A673 (cell line): ENCODE results near the gene IL10RB. TPM values are rescaled to one million over a fixed set of nuclear protein-coding genes. Genes with fewer than 3 reads are reported as not detected.

Experiments used
- BruUV-seq: library from RNA; stranded (reverse); fragments of 400-500 nt; replicated peaks from 2 replicates; lab custom pipeline; 2021; lab: Mats Ljungman, UMichigan
- CTCF ChIA-PET: fragments of 300-600 bp; sonication (Branson Sonifier 250); formaldehyde crosslinking; loops from one replicate; lab custom pipeline; 2022; ENCODE audit warnings: antibody characterized with exemption; lab: Charles Lee
- POLR2A ChIA-PET: fragments of 300-600 bp; sonication (Branson Sonifier 250); formaldehyde crosslinking; loops from one replicate; lab custom pipeline; 2022; ENCODE audit warnings: antibody characterized with exemption; ENCODE audit not compliant: low non-redundant PET; lab: Charles Lee
- DNase-seq: peaks from one replicate; pipeline ENCODE4 v3.0.0-alpha.2; 2015; ENCODE audit warnings: low spot score
- H3K27ac ChIP-seq: fragments of 200-600 bp; sonication (generic); 2 replicates; pipeline ENCODE4 v1.5.1; 2016; ENCODE audit warnings: mixed run types, low read depth, mild to moderate bottlenecking, mixed read lengths, antibody characterized with exemption, low read length; ENCODE audit not compliant: poor library complexity, severe bottlenecking
- H3K27me3 ChIP-seq: fragments of 200-600 bp; sonication (generic); replicated peaks from 2 replicates; pipeline ENCODE4 v1.6.1; 2017; ENCODE audit warnings: mixed run types, low read depth, mild to moderate bottlenecking, mixed read lengths, antibody characterized with exemption, low read length; ENCODE audit not compliant: insufficient read depth, poor library complexity
- H3K36me3 ChIP-seq: fragments of 200-600 bp; sonication (generic); 2 replicates; pipeline ENCODE4 v1.6.1; 2016; ENCODE audit warnings: mixed run types, mild to moderate bottlenecking, mixed read lengths, antibody characterized with exemption, low read length; ENCODE audit not compliant: insufficient read depth, poor library complexity, severe bottlenecking
- H3K4me1 ChIP-seq: fragments of 200-600 bp; sonication (generic); 2 replicates; pipeline ENCODE4 v1.6.1; 2017; ENCODE audit warnings: mixed run types, mild to moderate bottlenecking, mixed read lengths, antibody characterized with exemption, low read length; ENCODE audit not compliant: insufficient read depth, poor library complexity, severe bottlenecking
- H3K4me3 ChIP-seq: fragments of 200-600 bp; sonication (generic); 2 replicates; pipeline ENCODE4 v1.5.1; 2016; ENCODE audit warnings: low read depth, mixed run types, mild to moderate bottlenecking, mixed read lengths, low read length; ENCODE audit not compliant: poor library complexity, severe bottlenecking
- H3K9me3 ChIP-seq: fragments of 200-600 bp; sonication (generic); 2 replicates; pipeline ENCODE4 v1.6.1; 2016; ENCODE audit warnings: mixed run types, low read depth, mild to moderate bottlenecking, mixed read lengths, antibody characterized with exemption, low read length; ENCODE audit not compliant: poor library complexity, severe bottlenecking
- EZH2 ChIP-seq: fragments of 200-600 bp; sonication (generic); IDR thresholded peaks from 2 replicates; pipeline ENCODE4 v1.6.1; 2017; ENCODE audit warnings: borderline replicate concordance, low read depth, mild to moderate bottlenecking, mixed read lengths, antibody characterized with exemption, low read length; ENCODE audit not compliant: poor library complexity, severe bottlenecking
- intact Hi-C: fragments of 100-400 bp; cut with micrococcal nuclease; formaldehyde crosslinking; loops from one replicate; pipeline ENCODE4 v1.10.0; 2022; ENCODE audit not compliant: unreplicated experiment
- total RNA-seq: library from RNA; stranded (reverse); gene quantifications from 2 replicates; pipeline ENCODE4 v1.2.3, GENCODE V29; 2021
- TF ChIP-seq, protein P1 (sequence below): fragments of 300-800, 200-600 bp; sonication (generic); conservative IDR thresholded peaks from 2 replicates; pipeline ENCODE4 v1.5.1; 2017; ENCODE audit warnings: low read depth, mild to moderate bottlenecking, antibody characterized with exemption, low read length, moderate library complexity, mixed read lengths

The IL10RB gene
- total RNA-seq, 1 experiment from 2014 or later = 11.1 TPM

DNA sequence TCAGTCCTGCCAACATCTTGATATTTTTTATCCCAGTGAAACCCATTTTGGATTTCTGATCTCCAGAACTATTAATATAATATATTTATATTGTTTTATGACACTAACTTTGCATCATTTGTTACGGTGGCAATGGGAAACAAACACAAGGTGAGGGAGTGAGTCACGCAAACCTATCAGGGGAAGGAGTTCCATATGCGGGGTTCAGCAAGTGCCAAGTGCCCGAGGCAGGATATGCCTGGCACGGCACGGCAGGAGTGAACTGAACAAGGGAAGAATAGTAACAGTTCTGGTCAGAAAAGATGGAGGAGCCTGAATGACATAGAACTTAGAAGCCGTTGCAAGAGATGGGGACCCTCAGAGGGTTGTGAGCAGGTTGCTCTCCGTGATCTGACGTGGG, 7.7 kb upstream of the IL10RB start:
- ChIA-PET POLR2A (no interaction called here), CTCF (no interaction called here)
- no peaks in the 10 kb centered on the region for H3K9me3 ChIP-seq
- H3K4me3 ChIP-seq = no peak overlapping the region
- intact Hi-C loops = no loop called here
- no peak for TF ChIP-seq EZH2
- TF ChIP-seq, protein P1, sequence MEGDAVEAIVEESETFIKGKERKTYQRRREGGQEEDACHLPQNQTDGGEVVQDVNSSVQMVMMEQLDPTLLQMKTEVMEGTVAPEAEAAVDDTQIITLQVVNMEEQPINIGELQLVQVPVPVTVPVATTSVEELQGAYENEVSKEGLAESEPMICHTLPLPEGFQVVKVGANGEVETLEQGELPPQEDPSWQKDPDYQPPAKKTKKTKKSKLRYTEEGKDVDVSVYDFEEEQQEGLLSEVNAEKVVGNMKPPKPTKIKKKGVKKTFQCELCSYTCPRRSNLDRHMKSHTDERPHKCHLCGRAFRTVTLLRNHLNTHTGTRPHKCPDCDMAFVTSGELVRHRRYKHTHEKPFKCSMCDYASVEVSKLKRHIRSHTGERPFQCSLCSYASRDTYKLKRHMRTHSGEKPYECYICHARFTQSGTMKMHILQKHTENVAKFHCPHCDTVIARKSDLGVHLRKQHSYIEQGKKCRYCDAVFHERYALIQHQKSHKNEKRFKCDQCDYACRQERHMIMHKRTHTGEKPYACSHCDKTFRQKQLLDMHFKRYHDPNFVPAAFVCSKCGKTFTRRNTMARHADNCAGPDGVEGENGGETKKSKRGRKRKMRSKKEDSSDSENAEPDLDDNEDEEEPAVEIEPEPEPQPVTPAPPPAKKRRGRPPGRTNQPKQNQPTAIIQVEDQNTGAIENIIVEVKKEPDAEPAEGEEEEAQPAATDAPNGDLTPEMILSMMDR = no peak
- peaks cover 32% of the 10 kb centered on the region for H3K36me3 ChIP-seq
- no peaks in the 10 kb centered on the region for H3K27me3 ChIP-seq
- no TSS peak for BruUV-seq
- no peak for DNase-seq
- no peak overlapping the region for H3K27ac ChIP-seq
- no peaks in the 10 kb centered on the region for H3K4me1 ChIP-seq

DNA sequence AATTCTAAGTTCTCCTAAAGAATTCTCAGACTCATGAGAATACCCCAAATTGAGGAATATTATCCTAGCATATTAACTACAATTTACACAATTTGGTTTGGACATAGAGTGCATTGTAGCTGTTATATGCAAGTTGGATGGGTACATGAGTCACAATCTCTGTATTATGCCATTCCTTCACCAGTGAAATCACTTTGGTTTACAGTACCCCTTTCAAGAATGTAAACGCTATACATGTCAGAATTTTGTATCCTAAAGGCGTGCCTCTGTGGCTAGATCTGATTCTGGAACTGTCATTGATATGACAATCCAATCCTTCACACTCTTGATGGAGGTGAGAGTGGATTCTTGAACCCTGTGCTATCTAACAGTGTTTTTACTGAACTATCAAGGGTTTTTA, 6.7 kb upstream of the IL10RB start:
- Histone ChIP-seq H3K27me3 (no peaks in the 10 kb centered on the region), H3K9me3 (no peaks in the 10 kb centered on the region), H3K36me3 (peaks cover 27% of the 10 kb centered on the region), H3K27ac (no peak overlapping the region), H3K4me1 (no peaks in the 10 kb centered on the region), H3K4me3 (no peak overlapping the region)
- no TSS peak for BruUV-seq
- ChIA-PET CTCF (no interaction called here), POLR2A (no interaction called here)
- DNase-seq = no peak
- TF ChIP-seq, protein P1 = no peak
- TF ChIP-seq EZH2 = no peak
- intact Hi-C loops = no loop called here

DNA sequence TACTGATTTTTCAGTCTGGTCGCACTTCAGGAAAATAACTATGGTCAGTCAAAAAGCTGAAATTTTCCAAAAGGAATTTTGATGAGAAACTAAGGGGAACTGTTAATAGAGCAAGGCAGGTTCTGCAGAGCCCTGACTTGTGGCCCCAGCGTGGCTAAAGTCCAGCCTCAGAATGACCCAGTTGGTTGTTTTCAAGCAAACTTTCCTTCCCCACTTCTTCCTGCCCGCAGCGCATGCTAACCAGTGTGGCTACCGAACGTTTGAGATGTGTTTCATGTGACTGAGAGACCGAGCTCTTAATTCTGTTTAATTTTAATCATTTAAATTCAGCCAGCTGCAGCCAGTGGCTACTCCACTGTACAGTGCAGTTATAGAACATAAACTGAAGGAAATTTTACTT, 6.2 kb upstream of the IL10RB start:
- POLR2A ChIA-PET = no interaction called here
- CTCF ChIA-PET = no interaction called here
- no peak for DNase-seq
- H3K27me3 ChIP-seq = no peaks in the 10 kb centered on the region
- peaks cover 24% of the 10 kb centered on the region for H3K36me3 ChIP-seq
- BruUV-seq = no TSS peak
- H3K27ac ChIP-seq = no peak overlapping the region
- TF ChIP-seq, protein P1 = no peak
- no peak for TF ChIP-seq EZH2
- intact Hi-C loops = no loop called here
- H3K4me3 ChIP-seq = no peak overlapping the region
- no peaks in the 10 kb centered on the region for H3K4me1 ChIP-seq
- H3K9me3 ChIP-seq = no peaks in the 10 kb centered on the region
